ENCODE data around the gene LRCH1. TPM values are rescaled to one million over a fixed set of nuclear protein-coding genes. Genes with fewer than 3 reads are reported as not detected.

LRCH1 gene
- total and polyA plus RNA-seq, 2 experiments from 2014 or later: 4.7 to 5.0 TPM

DNA sequence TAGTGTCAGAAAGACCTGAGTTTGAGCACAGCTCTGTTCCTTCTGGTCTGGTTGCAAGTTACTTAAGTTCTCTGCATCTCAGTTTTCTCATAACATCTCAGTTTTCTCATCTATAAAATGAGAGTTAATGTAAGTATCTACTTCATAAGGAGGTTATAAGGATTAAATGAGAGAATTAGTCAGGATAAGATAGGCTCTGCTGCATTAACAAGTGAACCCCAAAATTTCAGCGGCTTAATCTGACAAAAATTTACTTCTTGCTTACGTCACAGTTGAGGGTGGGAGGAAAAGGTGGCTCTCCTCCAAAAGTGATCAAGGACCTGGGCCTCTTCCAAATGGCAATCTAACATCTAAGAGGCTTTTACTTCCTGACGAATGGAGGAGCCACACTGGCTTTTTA is 31.5 kb upstream of the LRCH1 start:
- no peaks in the 10 kb centered on the region for H3K79me2 ChIP-seq (ENCODE audit: insufficient read depth)
- H3K9me2 ChIP-seq (ENCODE audit: insufficient read depth): no peaks in the 10 kb centered on the region
- no peak overlapping the region for H2AFZ ChIP-seq
- H3K4me3 ChIP-seq: no peak overlapping the region
- H3K27me3 ChIP-seq (replicated peaks; ENCODE audit: insufficient read depth): peaks cover 18% of the 10 kb centered on the region
- TF ChIP-seq EZH2phosphoT487 (IDR thresholded peaks at IDR 0.05; ENCODE audit: insufficient read depth, low read depth): no peak
- TF ChIP-seq EZH2 (IDR thresholded peaks at IDR 0.05; ENCODE audit: insufficient read depth, poor library complexity, severe bottlenecking): no peak
- no peak for DNase-seq
- in situ Hi-C loops (cut with MboI): no loop called here
- H4K20me1 ChIP-seq (ENCODE audit: insufficient read depth): no peaks in the 10 kb centered on the region
- 30 to 35% methylated on average over 3 of the region's 3 CpGs for WGBS, 2 experiments (ENCODE audit: low coverage in 1 of 2, low lambda C conversion rate in 2 of 2, missing lambda C conversion rate in 2 of 2)
- no peaks in the 10 kb centered on the region for H3K36me3 ChIP-seq (ENCODE audit: low read depth)
- no peaks in the 10 kb centered on the region for H3K9me3 ChIP-seq (ENCODE audit: low read depth)
- H3F3A ChIP-seq (ENCODE audit: insufficient read depth): 0 out of 2 replicates have a peak, but pooled peaks cover 7% of the 10 kb centered on the region
- no peak overlapping the region for H3K4me2 ChIP-seq (ENCODE audit: unreplicated experiment)
- no peaks in the 10 kb centered on the region for H3K4me1 ChIP-seq (ENCODE audit: insufficient read depth)
- no peak overlapping the region for H3K27ac ChIP-seq
- no peak overlapping the region for H3K9ac ChIP-seq

DNA sequence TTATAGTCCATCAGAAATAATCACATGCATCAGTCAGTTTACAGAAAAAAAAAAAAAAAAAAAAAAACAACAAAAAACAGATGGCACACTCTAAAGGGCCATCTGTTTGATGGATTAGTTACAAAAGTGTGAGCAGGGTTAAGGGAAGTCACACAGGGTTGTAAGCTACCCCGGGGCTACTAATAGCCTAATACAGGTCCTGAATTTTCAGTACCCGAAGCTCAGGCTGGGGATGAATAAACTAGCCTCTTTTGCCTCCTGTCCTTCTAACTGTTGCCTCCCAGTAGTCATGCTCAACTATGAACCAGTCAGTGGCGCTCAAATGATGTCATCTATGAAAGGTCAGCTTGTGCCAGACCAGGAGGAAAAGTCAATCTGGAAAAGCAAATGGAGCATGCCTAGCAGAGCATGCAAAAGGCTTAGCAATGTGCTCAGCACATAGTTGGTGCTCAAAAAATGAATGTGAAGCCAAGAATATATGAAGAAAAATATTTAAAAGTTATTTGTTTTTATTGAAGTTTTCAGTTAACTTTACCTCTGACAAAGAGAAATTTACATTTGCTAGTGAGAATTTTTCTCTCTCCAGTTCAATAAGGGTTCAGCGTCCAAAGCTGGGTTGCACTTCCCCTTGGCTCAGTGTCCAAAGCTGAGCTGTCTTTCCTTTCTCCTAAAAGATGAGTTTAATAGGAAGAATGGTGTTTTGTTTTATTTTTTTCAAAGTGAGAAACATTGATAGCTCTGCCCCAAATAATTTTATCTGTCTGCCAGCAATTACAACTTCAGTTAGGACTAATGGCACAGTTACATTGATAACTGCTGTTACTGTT is 30.8 kb upstream of the LRCH1 start:
- H4K20me1 ChIP-seq (ENCODE audit: insufficient read depth): no peaks in the 10 kb centered on the region
- no peak overlapping the region for H3K4me3 ChIP-seq
- no peaks in the 10 kb centered on the region for H3K4me1 ChIP-seq (ENCODE audit: insufficient read depth)
- peaks cover 17% of the 10 kb centered on the region for H3K27me3 ChIP-seq (replicated peaks; ENCODE audit: insufficient read depth)
- no peaks in the 10 kb centered on the region for H3K9me3 ChIP-seq (ENCODE audit: low read depth)
- H3F3A ChIP-seq (ENCODE audit: insufficient read depth): 0 out of 2 replicates have a peak, but pooled peaks cover 7% of the 10 kb centered on the region
- no peak overlapping the region for H3K27ac ChIP-seq
- no peak for DNase-seq
- H2AFZ ChIP-seq: no peak overlapping the region
- H3K9me2 ChIP-seq (ENCODE audit: insufficient read depth): no peaks in the 10 kb centered on the region
- H3K36me3 ChIP-seq (ENCODE audit: low read depth): no peaks in the 10 kb centered on the region
- in situ Hi-C loops (cut with MboI): no loop called here
- WGBS, 2 experiments (ENCODE audit: low coverage in 1 of 2, low lambda C conversion rate in 2 of 2, missing lambda C conversion rate in 2 of 2): 24 to 25% methylated on average over 4 of the region's 4 CpGs
- no peak overlapping the region for H3K4me2 ChIP-seq (ENCODE audit: unreplicated experiment)
- no peak for TF ChIP-seq EZH2 (IDR thresholded peaks at IDR 0.05; ENCODE audit: insufficient read depth, poor library complexity, severe bottlenecking)
- TF ChIP-seq EZH2phosphoT487 (IDR thresholded peaks at IDR 0.05; ENCODE audit: insufficient read depth, low read depth): no peak
- no peak overlapping the region for H3K9ac ChIP-seq
- no peaks in the 10 kb centered on the region for H3K79me2 ChIP-seq (ENCODE audit: insufficient read depth)

DNA sequence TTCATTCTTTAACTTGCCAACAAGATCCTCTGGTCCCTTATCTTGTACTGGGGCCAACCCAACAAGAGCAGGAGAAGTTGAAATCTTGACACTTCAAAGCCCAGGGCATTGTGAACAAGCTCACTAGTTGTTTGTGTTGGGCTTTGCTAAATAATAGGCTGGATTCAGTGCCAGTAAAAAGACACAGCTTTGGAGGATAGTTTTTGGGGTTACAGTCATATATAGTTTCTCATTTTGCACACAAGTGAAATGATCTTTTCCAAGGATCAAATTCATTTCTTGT is 30.3 kb upstream of the LRCH1 start:
- no peak for DNase-seq
- Histone ChIP-seq H3K36me3 (ENCODE audit: low read depth) (no peaks in the 10 kb centered on the region), H3K4me3 (no peak overlapping the region), H3F3A (ENCODE audit: insufficient read depth) (0 out of 2 replicates have a peak, but pooled peaks cover 7% of the 10 kb centered on the region), H3K9ac (no peak overlapping the region), H2AFZ (no peak overlapping the region), H3K4me1 (ENCODE audit: insufficient read depth) (no peaks in the 10 kb centered on the region), H3K79me2 (ENCODE audit: insufficient read depth) (no peaks in the 10 kb centered on the region), H3K27ac (no peak overlapping the region), H3K4me2 (ENCODE audit: unreplicated experiment) (no peak overlapping the region), H3K27me3 (replicated peaks; ENCODE audit: insufficient read depth) (peaks cover 21% of the 10 kb centered on the region), H3K9me2 (ENCODE audit: insufficient read depth) (no peaks in the 10 kb centered on the region), H4K20me1 (ENCODE audit: insufficient read depth) (no peaks in the 10 kb centered on the region), H3K9me3 (ENCODE audit: low read depth) (no peaks in the 10 kb centered on the region)
- in situ Hi-C loops (cut with MboI): no loop called here
- TF ChIP-seq EZH2phosphoT487 (IDR thresholded peaks at IDR 0.05; ENCODE audit: insufficient read depth, low read depth) (no peak), EZH2 (IDR thresholded peaks at IDR 0.05; ENCODE audit: insufficient read depth, poor library complexity, severe bottlenecking) (no peak)

DNA sequence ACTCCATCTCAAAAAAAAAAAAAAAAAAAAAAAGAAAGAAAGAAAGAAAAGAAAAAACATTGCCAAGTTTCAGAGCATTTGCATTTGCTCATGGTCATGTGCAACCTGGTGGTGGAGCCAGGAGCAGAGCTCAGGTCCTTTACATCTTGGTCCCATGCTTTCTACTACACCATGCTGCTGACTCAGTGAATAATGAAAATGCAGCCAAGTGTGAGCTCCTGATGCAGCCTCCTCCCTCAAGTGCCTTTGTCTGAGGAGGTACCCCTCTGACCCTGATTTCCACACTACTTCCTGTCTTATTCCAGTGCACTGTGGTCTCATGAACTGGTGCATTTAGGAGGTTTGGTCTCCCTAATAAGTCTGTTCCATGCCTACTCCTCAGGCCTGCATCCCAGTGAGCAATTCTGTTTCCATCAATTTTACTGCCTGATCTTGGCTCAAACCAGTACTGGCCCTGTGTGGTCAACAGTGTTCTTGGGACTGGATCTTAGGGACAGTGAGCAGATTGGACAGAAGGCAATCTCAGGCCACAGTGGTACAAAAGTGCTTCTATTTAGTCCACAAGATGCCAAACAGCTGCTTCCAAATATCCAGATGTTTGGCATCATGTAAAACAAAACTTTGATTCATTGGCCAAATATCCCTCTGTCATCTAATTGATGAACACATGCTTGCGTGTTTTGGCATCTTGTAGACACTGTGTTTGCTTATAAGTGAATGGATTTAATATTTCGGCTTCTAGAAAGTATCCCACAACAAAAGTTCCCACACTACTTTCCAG is 28.8 kb upstream of the LRCH1 start:
- 5 to 6% methylated on average over 2 of the region's 2 CpGs for WGBS, 2 experiments (ENCODE audit: low coverage in 1 of 2, low lambda C conversion rate in 2 of 2, missing lambda C conversion rate in 2 of 2)
- DNase-seq: peak; percentile 41

More for the DNA sequence above, 28.8 kb upstream of the LRCH1 start:
- Histone ChIP-seq H3K4me1 (ENCODE audit: insufficient read depth) (no peaks in the 10 kb centered on the region), H3K9me3 (ENCODE audit: low read depth) (no peaks in the 10 kb centered on the region), H3K9me2 (ENCODE audit: insufficient read depth) (no peaks in the 10 kb centered on the region), H3F3A (ENCODE audit: insufficient read depth) (0 out of 2 replicates have a peak, but pooled peaks cover 7% of the 10 kb centered on the region), H4K20me1 (ENCODE audit: insufficient read depth) (no peaks in the 10 kb centered on the region), H3K27ac (no peak overlapping the region), H3K4me3 (no peak overlapping the region), H3K27me3 (replicated peaks; ENCODE audit: insufficient read depth) (peaks cover 14% of the 10 kb centered on the region; the same call in 1 of the 2 replicates), H2AFZ (no peak overlapping the region), H3K36me3 (ENCODE audit: low read depth) (no peaks in the 10 kb centered on the region), H3K79me2 (ENCODE audit: insufficient read depth) (no peaks in the 10 kb centered on the region), H3K9ac (no peak overlapping the region), H3K4me2 (ENCODE audit: unreplicated experiment) (no peak overlapping the region)
- in situ Hi-C loops (cut with MboI): no loop called here
- TF ChIP-seq EZH2 (IDR thresholded peaks at IDR 0.05; ENCODE audit: insufficient read depth, poor library complexity, severe bottlenecking) (no peak), EZH2phosphoT487 (IDR thresholded peaks at IDR 0.05; ENCODE audit: insufficient read depth, low read depth) (no peak)
